SK-N-SH treated with all-trans-retinoic acid at 6 μM for 48 hours (cell line): ENCODE results near the gene CDK5.

Experiments
- PATZ1 ChIP-seq: fragments of 250-450 bp; sonication (Bioruptor Pico); IDR thresholded peaks from 2 replicates; pipeline ENCODE4 v1.8.0; 2020; ENCODE audit warnings: mild to moderate bottlenecking, moderate library complexity, borderline replicate concordance
- TF ChIP-seq, protein P1 (sequence below): fragments of 250-450 bp; sonication (Bioruptor Pico); IDR thresholded peaks from 2 replicates; pipeline ENCODE4 v1.8.0; 2021; ENCODE audit warnings: low read depth, mild to moderate bottlenecking, moderate library complexity, borderline replicate concordance

- TF ChIP-seq, protein P1, sequence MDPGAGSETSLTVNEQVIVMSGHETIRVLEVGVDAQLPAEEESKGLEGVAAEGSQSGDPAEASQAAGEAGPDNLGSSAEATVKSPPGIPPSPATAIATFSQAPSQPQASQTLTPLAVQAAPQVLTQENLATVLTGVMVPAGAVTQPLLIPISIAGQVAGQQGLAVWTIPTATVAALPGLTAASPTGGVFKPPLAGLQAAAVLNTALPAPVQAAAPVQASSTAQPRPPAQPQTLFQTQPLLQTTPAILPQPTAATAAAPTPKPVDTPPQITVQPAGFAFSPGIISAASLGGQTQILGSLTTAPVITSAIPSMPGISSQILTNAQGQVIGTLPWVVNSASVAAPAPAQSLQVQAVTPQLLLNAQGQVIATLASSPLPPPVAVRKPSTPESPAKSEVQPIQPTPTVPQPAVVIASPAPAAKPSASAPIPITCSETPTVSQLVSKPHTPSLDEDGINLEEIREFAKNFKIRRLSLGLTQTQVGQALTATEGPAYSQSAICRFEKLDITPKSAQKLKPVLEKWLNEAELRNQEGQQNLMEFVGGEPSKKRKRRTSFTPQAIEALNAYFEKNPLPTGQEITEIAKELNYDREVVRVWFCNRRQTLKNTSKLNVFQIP = no peak
- no peak for TF ChIP-seq PATZ1 (CRISPR knock-in tag)
These were observed 34.5 kb downstream of the CDK5 start for GRCh38 chr7:151023232-151023631.
